Nephron progenitor cell (in vitro differentiated cells): ENCODE results near the gene GALNT14.

Source experiments
- DNase-seq: peaks from one replicate; pipeline ENCODE4 v3.0.0; 2021
- H3K27ac Mint-ChIP-seq: 2 replicates; pipeline ENCODE4 v1.8.0; 2021; ENCODE audit warnings: mild to moderate bottlenecking, moderate library complexity, mixed read lengths
- H3K27me3 Mint-ChIP-seq: 2 replicates; pipeline ENCODE4 v1.8.0; 2021; ENCODE audit warnings: mild to moderate bottlenecking, low read depth, mixed read lengths; ENCODE audit not compliant: poor library complexity
- H3K36me3 Mint-ChIP-seq: 2 replicates; pipeline ENCODE4 v1.8.0; 2021; ENCODE audit warnings: low read depth, mixed read lengths
- H3K4me1 Mint-ChIP-seq: 2 replicates; pipeline ENCODE4 v1.8.0; 2021; ENCODE audit warnings: mixed read lengths
- H3K4me3 Mint-ChIP-seq: 2 replicates; pipeline ENCODE4 v1.8.0; 2021; ENCODE audit warnings: mild to moderate bottlenecking, moderate library complexity, mixed read lengths
- H3K9me3 Mint-ChIP-seq: 2 replicates; pipeline ENCODE4 v1.8.0; 2021; ENCODE audit warnings: mild to moderate bottlenecking, moderate library complexity, mixed read lengths
- CTCF ChIP-seq: fragments of 200-600 bp; sonication (generic); IDR thresholded peaks from 2 replicates; pipeline ENCODE4 v1.5.0; 2021; ENCODE audit warnings: antibody characterized with exemption

The GALNT14 gene

DNA sequence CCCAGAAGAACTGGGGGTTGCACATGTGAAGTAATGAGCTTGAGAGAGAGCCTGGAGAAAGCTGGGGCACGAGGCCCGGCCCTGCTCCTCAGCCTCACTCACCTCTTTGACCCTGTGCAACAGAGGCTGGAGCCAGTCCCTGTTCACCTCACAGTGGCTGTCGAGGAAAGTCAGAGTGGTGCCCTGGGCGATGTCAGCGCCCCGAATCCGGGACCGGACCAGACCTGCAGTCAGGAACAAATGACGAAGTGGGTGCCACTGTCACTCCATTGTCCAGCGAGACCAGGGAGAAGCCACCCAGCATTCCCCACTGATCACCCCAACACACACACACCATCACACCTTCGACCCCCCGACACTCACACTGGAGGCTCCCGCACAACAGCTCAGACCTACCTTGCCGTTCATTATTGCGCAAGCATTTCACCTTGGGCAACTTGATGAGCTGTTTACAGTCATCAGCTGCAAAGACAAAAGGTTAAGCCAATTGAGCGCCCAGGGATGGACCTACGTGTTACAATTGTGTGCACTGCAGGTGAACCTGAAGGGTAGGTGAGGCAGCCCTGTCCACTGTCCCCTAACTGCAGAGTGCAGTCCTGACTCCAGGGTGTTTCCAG lies 182.6 kb downstream of the GALNT14 start:
- peaks cover 17% of the 10 kb centered on the region for H3K27me3 Mint-ChIP-seq
- TF ChIP-seq CTCF, result no peak
- H3K4me1 Mint-ChIP-seq, result peaks cover 14% of the 10 kb centered on the region
- no peak for DNase-seq
- H3K27ac Mint-ChIP-seq, result no peak overlapping the region
- H3K36me3 Mint-ChIP-seq, result no peaks in the 10 kb centered on the region
- no peak overlapping the region for H3K4me3 Mint-ChIP-seq
- H3K9me3 Mint-ChIP-seq, result no peaks in the 10 kb centered on the region

DNA sequence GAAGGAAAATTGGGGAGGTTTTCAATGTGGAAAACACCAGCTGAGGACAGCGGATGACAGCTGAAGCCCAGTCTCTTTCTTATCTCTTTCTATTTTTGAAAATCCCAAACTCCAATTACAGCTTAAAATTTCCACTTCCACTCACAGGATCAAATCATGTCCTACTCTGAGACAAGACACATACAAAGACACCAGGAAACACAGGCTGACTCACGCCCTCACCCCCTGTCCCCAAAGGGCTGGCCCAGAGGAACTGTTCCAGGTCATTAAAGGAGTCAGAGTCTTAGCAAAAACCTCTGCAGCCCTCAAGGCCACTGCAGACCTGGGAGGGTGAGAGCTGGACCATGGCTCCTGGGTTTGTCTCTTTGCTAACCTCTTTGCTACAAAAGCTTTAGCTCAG lies 187.9 kb downstream of the GALNT14 start:
- no peaks in the 10 kb centered on the region for H3K36me3 Mint-ChIP-seq
- peaks cover 19% of the 10 kb centered on the region for H3K27me3 Mint-ChIP-seq
- no peak overlapping the region for H3K4me3 Mint-ChIP-seq
- H3K4me1 Mint-ChIP-seq, result peaks cover 5% of the 10 kb centered on the region
- no peak for TF ChIP-seq CTCF
- no peak for DNase-seq
- H3K9me3 Mint-ChIP-seq, result no peaks in the 10 kb centered on the region
- H3K27ac Mint-ChIP-seq, result no peak overlapping the region

GRCh38 chr2:30949435-30949834 lies 188.8 kb downstream of the GALNT14 start:
- Mint-ChIP-seq H3K9me3 (no peaks in the 10 kb centered on the region), H3K27ac (no peak overlapping the region), H3K36me3 (no peaks in the 10 kb centered on the region), H3K4me1 (peaks cover 5% of the 10 kb centered on the region), H3K4me3 (no peak overlapping the region), H3K27me3 (peaks cover 19% of the 10 kb centered on the region)
- DNase-seq, result no peak
- TF ChIP-seq CTCF, result no peak

GRCh38 chr2:30948857-30949256 lies 189.4 kb downstream of the GALNT14 start:
- Mint-ChIP-seq H3K9me3 (no peaks in the 10 kb centered on the region), H3K36me3 (no peaks in the 10 kb centered on the region), H3K4me1 (peaks cover 5% of the 10 kb centered on the region), H3K4me3 (no peak overlapping the region), H3K27ac (no peak overlapping the region), H3K27me3 (peaks cover 19% of the 10 kb centered on the region)
- DNase-seq, result no peak
- TF ChIP-seq CTCF, result no peak

DNA sequence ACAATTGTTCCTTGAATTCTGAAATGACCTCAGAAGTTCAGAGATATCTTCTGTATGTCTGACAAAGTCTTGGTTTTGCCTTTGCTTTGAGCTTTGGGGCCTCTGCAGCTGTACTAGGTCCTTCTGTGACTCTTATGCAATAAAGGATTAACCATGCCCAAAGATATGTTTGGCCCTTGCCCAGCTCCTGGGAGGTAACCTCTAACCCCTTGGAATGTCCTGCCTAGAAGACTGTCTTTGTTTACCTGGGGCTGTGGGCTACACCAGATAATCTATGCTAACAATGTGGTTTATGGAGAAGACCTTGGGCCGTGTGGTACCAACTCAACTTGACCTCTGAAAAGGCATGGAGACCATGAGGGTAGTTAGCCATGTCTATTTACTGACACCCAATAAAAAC lies 190.1 kb downstream of the GALNT14 start:
- H3K4me1 Mint-ChIP-seq, result peaks cover 8% of the 10 kb centered on the region
- no peaks in the 10 kb centered on the region for H3K9me3 Mint-ChIP-seq
- H3K27me3 Mint-ChIP-seq, result peaks cover 16% of the 10 kb centered on the region
- TF ChIP-seq CTCF, result no peak
- no peaks in the 10 kb centered on the region for H3K36me3 Mint-ChIP-seq
- H3K4me3 Mint-ChIP-seq, result no peak overlapping the region
- no peak for DNase-seq
- H3K27ac Mint-ChIP-seq, result no peak overlapping the region

DNA sequence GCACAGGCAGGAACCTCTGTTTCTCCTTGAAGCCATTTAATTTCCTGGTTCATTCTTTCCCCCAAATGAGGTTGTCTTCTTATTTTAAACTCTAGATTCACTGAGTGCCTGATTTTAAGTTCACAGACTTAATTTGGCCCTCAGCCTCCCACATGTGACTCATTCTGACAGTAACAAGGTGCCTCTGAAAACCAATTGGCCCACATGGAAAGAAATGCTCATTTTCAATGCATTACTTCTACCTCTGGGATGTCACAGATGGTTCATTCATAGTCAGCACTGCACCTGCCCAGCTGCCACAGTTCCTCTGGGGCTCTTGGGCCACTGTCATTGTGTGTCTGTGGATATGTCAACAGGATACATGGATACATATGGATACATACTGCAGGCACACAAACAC lies 190.6 kb downstream of the GALNT14 start:
- Mint-ChIP-seq H3K27ac (no peak overlapping the region), H3K9me3 (no peaks in the 10 kb centered on the region), H3K36me3 (no peaks in the 10 kb centered on the region), H3K4me1 (peaks cover 11% of the 10 kb centered on the region), H3K4me3 (no peak overlapping the region), H3K27me3 (peaks cover 21% of the 10 kb centered on the region)
- no peak for TF ChIP-seq CTCF
- DNase-seq, result no peak
